ENCODE data around the gene ZNF497. TPM values are rescaled to one million over a fixed set of nuclear protein-coding genes. Genes with fewer than 3 reads are reported as not detected.

ZNF497 gene
- total and polyA plus RNA-seq, 12 donors, result 0.20 to 8.1 (median 1.6) TPM

DNA sequence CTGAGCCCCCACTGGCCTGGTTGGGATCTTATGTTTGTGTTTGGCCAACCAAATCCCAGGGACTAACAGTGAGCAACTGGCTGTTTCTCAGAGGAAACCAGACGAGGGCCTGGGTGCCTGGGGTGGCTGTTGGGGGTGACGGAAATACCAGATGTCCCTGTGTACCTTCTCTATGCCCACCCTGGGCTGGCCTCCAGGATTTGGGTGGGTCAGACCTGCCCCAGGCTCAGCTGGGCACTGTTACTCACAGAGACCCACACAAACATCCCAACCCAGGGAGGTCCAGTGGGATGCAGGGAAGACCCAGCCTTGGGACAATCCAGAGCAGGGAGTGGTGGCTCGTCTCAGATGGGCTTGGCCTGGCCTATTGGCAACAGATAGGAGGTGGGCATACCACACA is 26.9 kb downstream of the ZNF497 start:
- no peak for DNase-seq
- no peak overlapping the region for H3K4me3 ChIP-seq
- H3K4me1 ChIP-seq (replicated peaks in 1 of 2), result no peaks in the 10 kb centered on the region
- 86 to 100% (median 87%) methylated on average over 2 to 3 of the region's 3 CpGs for WGBS, 4 donors
- H3K27me3 ChIP-seq, result no peaks in the 10 kb centered on the region
- no peak for TF ChIP-seq POLR2A (IDR thresholded peaks at IDR 0.05)
- TF ChIP-seq, protein P1, sequence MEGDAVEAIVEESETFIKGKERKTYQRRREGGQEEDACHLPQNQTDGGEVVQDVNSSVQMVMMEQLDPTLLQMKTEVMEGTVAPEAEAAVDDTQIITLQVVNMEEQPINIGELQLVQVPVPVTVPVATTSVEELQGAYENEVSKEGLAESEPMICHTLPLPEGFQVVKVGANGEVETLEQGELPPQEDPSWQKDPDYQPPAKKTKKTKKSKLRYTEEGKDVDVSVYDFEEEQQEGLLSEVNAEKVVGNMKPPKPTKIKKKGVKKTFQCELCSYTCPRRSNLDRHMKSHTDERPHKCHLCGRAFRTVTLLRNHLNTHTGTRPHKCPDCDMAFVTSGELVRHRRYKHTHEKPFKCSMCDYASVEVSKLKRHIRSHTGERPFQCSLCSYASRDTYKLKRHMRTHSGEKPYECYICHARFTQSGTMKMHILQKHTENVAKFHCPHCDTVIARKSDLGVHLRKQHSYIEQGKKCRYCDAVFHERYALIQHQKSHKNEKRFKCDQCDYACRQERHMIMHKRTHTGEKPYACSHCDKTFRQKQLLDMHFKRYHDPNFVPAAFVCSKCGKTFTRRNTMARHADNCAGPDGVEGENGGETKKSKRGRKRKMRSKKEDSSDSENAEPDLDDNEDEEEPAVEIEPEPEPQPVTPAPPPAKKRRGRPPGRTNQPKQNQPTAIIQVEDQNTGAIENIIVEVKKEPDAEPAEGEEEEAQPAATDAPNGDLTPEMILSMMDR (IDR thresholded peaks at IDR 0.05), result no peak
- no peaks in the 10 kb centered on the region for H3K9me3 ChIP-seq (replicated peaks in 1 of 3)
- intact Hi-C loops (cut with DNase I), result no loop called here
- H3K36me3 ChIP-seq (replicated peaks in 1 of 2), result peaks cover 0 to 31% of the 10 kb centered on the region in 2 donors
- no peak overlapping the region for H3K27ac ChIP-seq

DNA sequence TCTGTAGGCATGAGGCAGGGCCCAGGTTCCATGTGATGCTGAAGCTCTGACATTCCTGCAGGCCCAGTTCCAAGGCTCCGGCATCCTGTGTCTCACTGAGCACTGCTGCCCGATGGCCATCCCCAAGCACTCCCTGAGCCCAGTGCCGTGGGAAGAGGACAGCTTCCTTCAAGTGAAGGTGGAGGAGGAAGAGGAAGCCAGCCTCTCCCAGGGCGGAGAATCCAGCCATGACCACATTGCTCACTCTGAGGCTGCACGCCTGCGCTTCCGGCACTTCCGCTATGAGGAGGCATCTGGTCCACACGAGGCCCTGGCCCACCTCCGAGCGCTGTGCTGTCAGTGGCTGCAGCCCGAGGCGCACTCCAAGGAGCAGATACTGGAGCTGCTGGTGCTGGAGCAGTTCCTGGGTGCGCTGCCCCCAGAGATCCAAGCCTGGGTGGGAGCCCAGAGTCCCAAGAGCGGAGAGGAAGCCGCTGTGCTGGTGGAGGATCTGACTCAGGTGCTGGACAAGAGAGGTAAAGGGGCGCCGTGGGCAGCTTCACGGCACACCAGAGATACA is 27.8 kb downstream of the ZNF497 start:
- WGBS, 4 donors, result 95 to 100% (median 96%) methylated on average over 5 to 19 of the region's 19 CpGs

GRCh38 chr19:58332697-58333096 is 29.9 kb downstream of the ZNF497 start:
- Histone ChIP-seq H3K27ac (no peak overlapping the region), H3K4me1 (replicated peaks in 1 of 2) (peaks cover 0 to 7% of the 10 kb centered on the region in 2 donors), H3K4me3 (no peak overlapping the region), H3K36me3 (replicated peaks in 1 of 2) (peaks cover 0 to 21% of the 10 kb centered on the region in 2 donors), H3K9me3 (replicated peaks in 1 of 3) (no peaks in the 10 kb centered on the region), H3K27me3 (no peaks in the 10 kb centered on the region)
- WGBS, 4 donors, result 89 to 100% (median 91%) methylated on average over 1 of the region's 1 CpG
- no peak for TF ChIP-seq POLR2A (IDR thresholded peaks at IDR 0.05)
- TF ChIP-seq, protein P1 (IDR thresholded peaks at IDR 0.05), result no peak
- no peak for DNase-seq
- intact Hi-C loops (cut with DNase I), result no loop called here

More for the DNA sequence above, 27.8 kb downstream of the ZNF497 start:
- TF ChIP-seq, protein P1 (IDR thresholded peaks at IDR 0.05), result no peak
- TF ChIP-seq POLR2A (IDR thresholded peaks at IDR 0.05), result no peak
- H3K4me1 ChIP-seq (replicated peaks in 1 of 2), result no peaks in the 10 kb centered on the region
- peaks cover 0 to 31% of the 10 kb centered on the region in 2 donors for H3K36me3 ChIP-seq (replicated peaks in 1 of 2)
- no peak overlapping the region for H3K4me3 ChIP-seq
- H3K9me3 ChIP-seq (replicated peaks in 1 of 3), result no peaks in the 10 kb centered on the region
- no peaks in the 10 kb centered on the region for H3K27me3 ChIP-seq
- DNase-seq, result no peak
- no peak overlapping the region for H3K27ac ChIP-seq
- intact Hi-C loops (cut with DNase I), result no loop called here

DNA sequence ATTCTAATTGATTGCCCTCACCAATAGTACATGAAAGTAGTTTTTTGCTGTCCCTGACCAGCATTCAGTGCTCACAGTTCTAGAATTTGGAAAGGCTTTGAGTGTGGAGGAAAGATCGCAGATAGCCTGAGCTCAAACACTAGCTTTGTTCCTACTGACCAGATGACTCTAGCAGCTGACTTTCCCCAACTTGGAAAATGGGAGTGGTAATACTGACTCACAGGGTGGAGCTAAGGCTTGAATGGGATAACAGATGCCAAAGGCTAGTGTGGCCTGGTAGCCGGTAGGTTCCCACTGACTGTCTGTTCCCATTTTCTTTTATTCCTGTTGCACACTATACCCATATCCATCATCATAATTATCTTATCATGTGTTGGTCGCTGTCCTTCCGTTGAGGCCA is 32.1 kb downstream of the ZNF497 start:
- H3K9me3 ChIP-seq (replicated peaks in 1 of 3), result no peaks in the 10 kb centered on the region
- peaks cover 0 to 9% of the 10 kb centered on the region in 2 donors for H3K36me3 ChIP-seq (replicated peaks in 1 of 2)
- intact Hi-C loops (cut with DNase I), result no loop called here
- peaks cover 0 to 20% of the 10 kb centered on the region in 2 donors for H3K4me1 ChIP-seq (replicated peaks in 1 of 2)
- WGBS, 4 donors, result 68 to 89% (median 89%) methylated on average over 4 of the region's 4 CpGs
- no peak overlapping the region for H3K4me3 ChIP-seq
- TF ChIP-seq, protein P1 (IDR thresholded peaks at IDR 0.05), result no peak
- TF ChIP-seq POLR2A (IDR thresholded peaks at IDR 0.05), result no peak
- no peaks in the 10 kb centered on the region for H3K27me3 ChIP-seq
- peak overlapping the region in 1 of 5 donors; percentile 5 for H3K27ac ChIP-seq
- DNase-seq, result peak in 2 of 7 donors; percentile 25 to 33

Data from adrenal gland (tissue), 12 donors.